ENCODE data around the gene SPPL3. TPM values are rescaled to one million over a fixed set of nuclear protein-coding genes. Genes with fewer than 3 reads are reported as not detected.

SPPL3 gene
- total and polyA plus RNA-seq, 8 donors, result 5.0 to 63.4 (median 18.0) TPM

GRCh38 chr12:120720234-120720986 is 183.7 kb downstream of the SPPL3 start:
- H3K27ac ChIP-seq, result peak overlapping the region; percentile 7 to 43 (median 27)
- WGBS, 5 donors, result 43 to 54% (median 50%) methylated on average over 7 of the region's 7 CpGs
- intact Hi-C loops (cut with DNase I; ENCODE audit: low total_unique reads), result no loop called here
- peaks cover 67 to 86% (median 86%) of the 10 kb centered on the region in 4 donors for H3K36me3 ChIP-seq
- H3K9me3 ChIP-seq, result no peaks in the 10 kb centered on the region
- no peaks in the 10 kb centered on the region for H3K27me3 ChIP-seq
- no peak for DNase-seq
- no peak for TF ChIP-seq EP300 (IDR thresholded peaks at IDR 0.05)
- TF ChIP-seq POLR2AphosphoS5 (IDR thresholded peaks at IDR 0.05), result no peak
- TF ChIP-seq, protein P1, sequence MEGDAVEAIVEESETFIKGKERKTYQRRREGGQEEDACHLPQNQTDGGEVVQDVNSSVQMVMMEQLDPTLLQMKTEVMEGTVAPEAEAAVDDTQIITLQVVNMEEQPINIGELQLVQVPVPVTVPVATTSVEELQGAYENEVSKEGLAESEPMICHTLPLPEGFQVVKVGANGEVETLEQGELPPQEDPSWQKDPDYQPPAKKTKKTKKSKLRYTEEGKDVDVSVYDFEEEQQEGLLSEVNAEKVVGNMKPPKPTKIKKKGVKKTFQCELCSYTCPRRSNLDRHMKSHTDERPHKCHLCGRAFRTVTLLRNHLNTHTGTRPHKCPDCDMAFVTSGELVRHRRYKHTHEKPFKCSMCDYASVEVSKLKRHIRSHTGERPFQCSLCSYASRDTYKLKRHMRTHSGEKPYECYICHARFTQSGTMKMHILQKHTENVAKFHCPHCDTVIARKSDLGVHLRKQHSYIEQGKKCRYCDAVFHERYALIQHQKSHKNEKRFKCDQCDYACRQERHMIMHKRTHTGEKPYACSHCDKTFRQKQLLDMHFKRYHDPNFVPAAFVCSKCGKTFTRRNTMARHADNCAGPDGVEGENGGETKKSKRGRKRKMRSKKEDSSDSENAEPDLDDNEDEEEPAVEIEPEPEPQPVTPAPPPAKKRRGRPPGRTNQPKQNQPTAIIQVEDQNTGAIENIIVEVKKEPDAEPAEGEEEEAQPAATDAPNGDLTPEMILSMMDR (IDR thresholded peaks at IDR 0.05), result no peak
- no peak for TF ChIP-seq POLR2A (IDR thresholded peaks at IDR 0.05)
- H3K4me1 ChIP-seq, result peaks cover 21 to 45% (median 28%) of the 10 kb centered on the region in 4 donors
- no peak overlapping the region for H3K4me3 ChIP-seq

GRCh38 chr12:120719496-120720233 is 184.5 kb downstream of the SPPL3 start:
- Histone ChIP-seq H3K4me1 (peaks cover 14 to 38% (median 21%) of the 10 kb centered on the region in 4 donors), H3K27ac (peak overlapping the region; percentile 10 to 43 (median 27)), H3K9me3 (no peaks in the 10 kb centered on the region), H3K4me3 (no peak overlapping the region), H3K27me3 (no peaks in the 10 kb centered on the region), H3K36me3 (peaks cover 73 to 93% (median 93%) of the 10 kb centered on the region in 4 donors)
- TF ChIP-seq POLR2AphosphoS5 (IDR thresholded peaks at IDR 0.05) (no peak), POLR2A (IDR thresholded peaks at IDR 0.05) (no peak)
- TF ChIP-seq, protein P1 (IDR thresholded peaks at IDR 0.05), result no peak
- intact Hi-C loops (cut with DNase I; ENCODE audit: low total_unique reads), result loop anchor here (10.0 kb wide), 1 partner anchor 135 kb away; the partner anchor contains the start of gene POP5
- DNase-seq, result peak in 1 of 2 donors; percentile 37
- WGBS, 5 donors, result 33 to 63% (median 42%) methylated on average over 11 of the region's 11 CpGs

- Histone ChIP-seq H3K27ac (peak overlapping the region; percentile 10 to 52 (median 30)), H3K27me3 (no peaks in the 10 kb centered on the region), H3K36me3 (peaks cover 79 to 99% (median 99%) of the 10 kb centered on the region in 4 donors), H3K4me1 (peaks cover 14 to 36% (median 20%) of the 10 kb centered on the region in 4 donors), H3K9me3 (no peaks in the 10 kb centered on the region), H3K4me3 (no peak overlapping the region)
- WGBS, 5 donors, result 23 to 59% (median 48%) methylated on average over 2 of the region's 2 CpGs
- TF ChIP-seq, protein P1 (IDR thresholded peaks at IDR 0.05), result no peak
- TF ChIP-seq POLR2AphosphoS5 (IDR thresholded peaks at IDR 0.05) (no peak), EP300 (IDR thresholded peaks at IDR 0.05) (no peak), POLR2A (IDR thresholded peaks at IDR 0.05) (no peak)
- intact Hi-C loops (cut with DNase I; ENCODE audit: low total_unique reads), result loop anchor here (10.0 kb wide), 1 partner anchor 134 kb away; the partner anchor contains the start of gene POP5
- no peak for DNase-seq
These were observed 185.1 kb downstream of the SPPL3 start for GRCh38 chr12:120719072-120719471.

- H3K27me3 ChIP-seq, result no peaks in the 10 kb centered on the region
- TF ChIP-seq EP300 (IDR thresholded peaks at IDR 0.05) (no peak), POLR2AphosphoS5 (IDR thresholded peaks at IDR 0.05) (no peak), POLR2A (IDR thresholded peaks at IDR 0.05) (no peak)
- TF ChIP-seq, protein P1 (IDR thresholded peaks at IDR 0.05), result no peak
- peaks cover 78 to 99% (median 96%) of the 10 kb centered on the region in 4 donors for H3K36me3 ChIP-seq
- no peaks in the 10 kb centered on the region for H3K9me3 ChIP-seq
- peaks cover 14 to 46% (median 22%) of the 10 kb centered on the region in 4 donors for H3K4me1 ChIP-seq
- no peak for DNase-seq
- WGBS, 5 donors, result 87 to 93% (median 90%) methylated on average over 9 of the region's 9 CpGs
- no peak overlapping the region for H3K4me3 ChIP-seq
- H3K27ac ChIP-seq, result peak overlapping the region in 1 of 5 donors; percentile 43
- intact Hi-C loops (cut with DNase I; ENCODE audit: low total_unique reads), result loop anchor here (10.0 kb wide), 1 partner anchor 133 kb away; the partner anchor contains the start of gene POP5
These were observed 186.1 kb downstream of the SPPL3 start for GRCh38 chr12:120718055-120718454.

All from stomach (tissue), 9 donors.